SK-N-SH treated with all-trans-retinoic acid at 6 μM for 48 hours (cell line): ENCODE data around the gene SH2D3A.

Experiments
- ATAC-seq: fragments of 200-7000 bp; cut with Tn5 transposase; 3 replicates; pipeline ENCODE4 v1.9.1; 2020; ENCODE audit warnings: mild to moderate bottlenecking, moderate library complexity
- ARNTL ChIP-seq: fragments of 450-650 bp; formaldehyde crosslinking; IDR thresholded peaks from 2 replicates; pipeline ENCODE4 v1.5.0; 2020; ENCODE audit warnings: low read depth, mild to moderate bottlenecking, moderate library complexity, borderline replicate concordance
- BACH2 ChIP-seq: fragments of 250-450 bp; sonication (Bioruptor Pico); IDR thresholded peaks from 2 replicates; pipeline ENCODE4 v1.9.0; 2021; ENCODE audit warnings: mild to moderate bottlenecking, borderline replicate concordance
- CSDC2 ChIP-seq: fragments of 250-450 bp; sonication (Bioruptor Pico); IDR thresholded peaks from 2 replicates; pipeline ENCODE4 v1.5.0; 2020; ENCODE audit warnings: mild to moderate bottlenecking, moderate library complexity
- ESRRG ChIP-seq: fragments of 250-450 bp; sonication (Bioruptor Pico); IDR thresholded peaks from 2 replicates; pipeline ENCODE4 v1.6.1; 2021; ENCODE audit warnings: mild to moderate bottlenecking
- GLIS3 ChIP-seq: fragments of 250-450 bp; sonication (Bioruptor Pico); IDR thresholded peaks from 2 replicates; pipeline ENCODE4 v1.5.0; 2020; ENCODE audit warnings: mild to moderate bottlenecking, moderate library complexity
- ISL1 ChIP-seq: fragments of 250-450 bp; sonication (Bioruptor Pico); IDR thresholded peaks from 2 replicates; pipeline ENCODE4 v2.1.2; 2022; ENCODE audit warnings: mild to moderate bottlenecking, moderate library complexity
- OSR1 ChIP-seq: fragments of 250-450 bp; sonication (Bioruptor Pico); IDR thresholded peaks from 2 replicates; pipeline ENCODE4 v1.8.0; 2022; ENCODE audit warnings: moderate library complexity, mild to moderate bottlenecking, inconsistent platforms
- PPARA ChIP-seq: fragments of 250-450 bp; sonication (Bioruptor Pico); IDR thresholded peaks from 2 replicates; pipeline ENCODE4 v1.5.0; 2020; ENCODE audit warnings: mild to moderate bottlenecking, borderline replicate concordance
- RARB ChIP-seq: fragments of 250-450 bp; sonication (Bioruptor Pico); IDR thresholded peaks from 2 replicates; pipeline ENCODE4 v1.8.0; 2021; ENCODE audit warnings: mild to moderate bottlenecking, moderate library complexity
- SNAI2 ChIP-seq: fragments of 250-450 bp; sonication (Bioruptor Pico); IDR thresholded peaks from 2 replicates; pipeline ENCODE4 v1.5.0; 2020; ENCODE audit warnings: mild to moderate bottlenecking, moderate library complexity
- TCF4 ChIP-seq: fragments of 250-450 bp; sonication (Bioruptor Pico); IDR thresholded peaks from 2 replicates; pipeline ENCODE4 v1.8.0; 2021; ENCODE audit warnings: mild to moderate bottlenecking, moderate library complexity, borderline replicate concordance
- TOX ChIP-seq: fragments of 250-450 bp; sonication (Bioruptor Pico); IDR thresholded peaks from 2 replicates; pipeline ENCODE4 v1.8.0; 2021; ENCODE audit warnings: mild to moderate bottlenecking, moderate library complexity, borderline replicate concordance
- ZC3H10 ChIP-seq: fragments of 250-450 bp; sonication (Bioruptor Pico); IDR thresholded peaks from 2 replicates; pipeline ENCODE4 v1.5.1; 2021; ENCODE audit warnings: mild to moderate bottlenecking, moderate library complexity
- ZFP3 ChIP-seq: fragments of 250-450 bp; sonication (Bioruptor Pico); IDR thresholded peaks from 2 replicates; pipeline ENCODE4 v1.5.0; 2020; ENCODE audit warnings: mild to moderate bottlenecking, moderate library complexity
- ZFP30 ChIP-seq: fragments of 450-650 bp; formaldehyde crosslinking; IDR thresholded peaks from 2 replicates; pipeline ENCODE4 v1.5.0; 2022; ENCODE audit warnings: mild to moderate bottlenecking, moderate library complexity
- ZNF565 ChIP-seq: fragments of 450-650 bp; formaldehyde crosslinking; conservative IDR thresholded peaks from 2 replicates; pipeline ENCODE4 v1.5.0; 2020; ENCODE audit warnings: low read depth, mild to moderate bottlenecking, moderate library complexity
- ZNF70 ChIP-seq: fragments of 450-650 bp; formaldehyde crosslinking; IDR thresholded peaks from 2 replicates; pipeline ENCODE4 v1.5.0; 2020; ENCODE audit warnings: mild to moderate bottlenecking, moderate library complexity
- TF ChIP-seq, protein P1 (sequence below): fragments of 250-450 bp; sonication (Bioruptor Pico); IDR thresholded peaks from 2 replicates; pipeline ENCODE4 v1.5.1; 2020; ENCODE audit warnings: low read depth, mild to moderate bottlenecking, moderate library complexity
- TF ChIP-seq, protein P2 (sequence below): fragments of 250-450 bp; sonication (Bioruptor Pico); IDR thresholded peaks from 2 replicates; pipeline ENCODE4 v1.5.0; 2020; ENCODE audit warnings: mild to moderate bottlenecking, moderate library complexity
- TF ChIP-seq, protein P3 (sequence below): fragments of 250-450 bp; sonication (Bioruptor Pico); IDR thresholded peaks from 2 replicates; pipeline ENCODE4 v1.8.0; 2021; ENCODE audit warnings: low read depth, mild to moderate bottlenecking, moderate library complexity, borderline replicate concordance

Gene SH2D3A

DNA sequence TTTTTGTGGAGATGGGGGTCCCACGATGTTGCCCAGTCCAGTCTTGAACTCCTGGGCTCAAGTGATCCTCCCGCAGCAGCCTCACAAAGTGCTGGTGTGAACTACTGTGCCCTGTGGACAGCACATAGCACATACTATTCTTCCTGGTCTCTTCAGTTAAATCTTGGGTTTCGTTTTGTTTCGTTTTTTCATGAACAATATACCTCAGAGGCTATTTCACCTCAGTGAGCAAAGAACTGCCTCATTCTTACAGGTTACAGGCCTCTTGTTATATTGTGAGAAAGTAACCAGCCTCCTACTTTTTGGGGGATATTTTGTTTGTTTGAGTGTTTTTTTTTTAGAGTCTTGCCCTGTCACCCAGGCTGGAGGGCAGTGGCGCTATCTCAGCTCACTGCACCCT, 45.5 kb downstream of the SH2D3A start (continued):
- TF ChIP-seq, protein P1, sequence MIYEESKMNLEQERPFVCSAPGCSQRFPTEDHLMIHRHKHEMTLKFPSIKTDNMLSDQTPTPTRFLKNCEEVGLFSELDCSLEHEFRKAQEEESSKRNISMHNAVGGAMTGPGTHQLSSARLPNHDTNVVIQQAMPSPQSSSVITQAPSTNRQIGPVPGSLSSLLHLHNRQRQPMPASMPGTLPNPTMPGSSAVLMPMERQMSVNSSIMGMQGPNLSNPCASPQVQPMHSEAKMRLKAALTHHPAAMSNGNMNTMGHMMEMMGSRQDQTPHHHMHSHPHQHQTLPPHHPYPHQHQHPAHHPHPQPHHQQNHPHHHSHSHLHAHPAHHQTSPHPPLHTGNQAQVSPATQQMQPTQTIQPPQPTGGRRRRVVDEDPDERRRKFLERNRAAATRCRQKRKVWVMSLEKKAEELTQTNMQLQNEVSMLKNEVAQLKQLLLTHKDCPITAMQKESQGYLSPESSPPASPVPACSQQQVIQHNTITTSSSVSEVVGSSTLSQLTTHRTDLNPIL (CRISPR knock-in tag), result no peak
- no peak for TF ChIP-seq ARNTL (CRISPR knock-in tag)
- TF ChIP-seq BACH2 (CRISPR knock-in tag), result no peak
- TF ChIP-seq, all 23 proteins: peak for 0

DNA sequence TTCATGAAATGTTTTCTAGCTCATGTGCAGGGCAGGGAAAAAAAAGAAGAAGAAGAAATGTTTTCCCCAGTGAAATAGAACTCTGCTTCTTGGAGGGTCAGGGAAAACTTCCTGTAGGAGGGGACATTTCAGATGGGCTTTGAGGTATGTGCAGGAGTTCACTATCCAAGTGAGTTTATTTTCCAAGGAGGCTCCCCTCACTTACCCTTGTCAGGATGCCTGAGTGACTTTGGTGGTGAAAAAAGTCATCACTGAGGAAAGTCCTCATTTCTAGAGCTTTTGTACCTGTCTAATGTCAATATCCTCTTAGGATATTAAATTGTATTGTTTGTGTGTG, 46.1 kb downstream of the SH2D3A start:
- TF ChIP-seq ZNF565 (CRISPR knock-in tag) (no peak), SNAI2 (no peak), OSR1 (no peak), ZC3H10 (CRISPR knock-in tag) (no peak), ZFP3 (peak; percentile 98)
- ATAC-seq, result no peak

DNA sequence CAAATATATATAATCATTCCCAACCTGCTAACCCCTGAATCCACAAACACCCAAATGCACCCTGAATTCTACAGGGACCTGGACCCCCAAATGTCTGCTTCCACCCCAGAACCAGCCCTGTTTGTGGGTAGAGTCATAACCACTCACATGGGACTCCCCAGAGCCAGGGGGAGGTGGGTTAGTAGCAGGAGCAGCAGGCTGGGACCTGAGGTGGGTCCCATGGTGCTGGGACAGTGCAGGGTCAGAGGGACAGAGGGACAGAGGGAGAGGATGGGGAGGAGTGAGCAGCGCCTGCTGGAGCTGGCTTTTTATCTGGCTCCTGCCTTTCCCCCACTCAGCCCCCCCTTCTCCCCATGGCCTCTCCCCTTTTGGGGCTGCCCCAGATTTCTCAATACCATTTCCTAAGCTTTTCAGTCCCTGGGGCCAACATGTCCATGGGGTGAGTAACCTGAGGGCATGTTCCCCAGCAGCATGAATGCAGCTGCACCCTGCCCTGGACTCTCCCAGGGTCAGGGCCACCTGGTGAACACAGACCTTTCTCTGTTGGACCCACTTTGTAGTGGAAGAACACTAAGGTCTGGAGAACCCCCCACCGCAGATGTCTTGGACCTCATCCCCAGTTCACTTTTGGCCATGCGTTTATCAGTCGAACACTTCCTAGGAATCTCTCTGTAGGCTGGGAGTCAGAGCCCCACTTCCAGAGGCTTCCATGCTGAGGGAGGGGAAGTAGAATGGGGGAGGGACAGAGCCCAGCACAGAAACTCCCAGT, 46.7 kb downstream of the SH2D3A start, which contains the start of gene C3:
Gene C3 (minus strand): TSS at position 282 of the 769 bp plus-strand sequence. CDS start 61 bp downstream, at position 221.
- ATAC-seq, result no peak
- TF ChIP-seq CSDC2 (no peak), TCF4 (no peak), ZNF70 (no peak), BACH2 (CRISPR knock-in tag) (no peak), OSR1 (no peak), ARNTL (CRISPR knock-in tag) (no peak), RARB (CRISPR knock-in tag) (no peak), PPARA (CRISPR knock-in tag) (no peak), ISL1 (CRISPR knock-in tag) (no peak), ZNF565 (CRISPR knock-in tag) (no peak), ZC3H10 (CRISPR knock-in tag) (no peak), TOX (no peak)
- TF ChIP-seq, protein P1 (CRISPR knock-in tag), result no peak
- TF ChIP-seq, protein P2, sequence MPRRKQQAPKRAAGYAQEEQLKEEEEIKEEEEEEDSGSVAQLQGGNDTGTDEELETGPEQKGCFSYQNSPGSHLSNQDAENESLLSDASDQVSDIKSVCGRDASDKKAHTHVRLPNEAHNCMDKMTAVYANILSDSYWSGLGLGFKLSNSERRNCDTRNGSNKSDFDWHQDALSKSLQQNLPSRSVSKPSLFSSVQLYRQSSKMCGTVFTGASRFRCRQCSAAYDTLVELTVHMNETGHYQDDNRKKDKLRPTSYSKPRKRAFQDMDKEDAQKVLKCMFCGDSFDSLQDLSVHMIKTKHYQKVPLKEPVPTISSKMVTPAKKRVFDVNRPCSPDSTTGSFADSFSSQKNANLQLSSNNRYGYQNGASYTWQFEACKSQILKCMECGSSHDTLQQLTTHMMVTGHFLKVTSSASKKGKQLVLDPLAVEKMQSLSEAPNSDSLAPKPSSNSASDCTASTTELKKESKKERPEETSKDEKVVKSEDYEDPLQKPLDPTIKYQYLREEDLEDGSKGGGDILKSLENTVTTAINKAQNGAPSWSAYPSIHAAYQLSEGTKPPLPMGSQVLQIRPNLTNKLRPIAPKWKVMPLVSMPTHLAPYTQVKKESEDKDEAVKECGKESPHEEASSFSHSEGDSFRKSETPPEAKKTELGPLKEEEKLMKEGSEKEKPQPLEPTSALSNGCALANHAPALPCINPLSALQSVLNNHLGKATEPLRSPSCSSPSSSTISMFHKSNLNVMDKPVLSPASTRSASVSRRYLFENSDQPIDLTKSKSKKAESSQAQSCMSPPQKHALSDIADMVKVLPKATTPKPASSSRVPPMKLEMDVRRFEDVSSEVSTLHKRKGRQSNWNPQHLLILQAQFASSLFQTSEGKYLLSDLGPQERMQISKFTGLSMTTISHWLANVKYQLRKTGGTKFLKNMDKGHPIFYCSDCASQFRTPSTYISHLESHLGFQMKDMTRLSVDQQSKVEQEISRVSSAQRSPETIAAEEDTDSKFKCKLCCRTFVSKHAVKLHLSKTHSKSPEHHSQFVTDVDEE (CRISPR knock-in tag), result no peak

DNA sequence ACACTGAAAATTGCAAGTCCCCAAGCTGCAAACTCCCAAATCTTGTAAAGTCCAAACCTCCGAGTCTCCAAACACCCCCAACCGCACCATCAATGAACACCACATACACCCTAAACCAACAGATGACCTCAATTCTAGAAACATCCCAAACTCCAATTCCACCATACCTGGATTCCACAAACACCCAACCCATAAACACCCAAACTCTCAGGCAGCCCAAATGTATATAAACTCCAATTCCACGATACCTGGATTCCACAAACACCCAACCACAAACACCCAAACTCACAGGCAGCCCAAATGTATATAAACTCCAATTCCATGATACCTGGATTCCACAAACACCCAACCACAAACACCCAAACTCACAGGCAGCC, 47.3 kb downstream of the SH2D3A start:
- no peak for TF ChIP-seq ZFP30 (CRISPR knock-in tag)
- TF ChIP-seq, protein P3, sequence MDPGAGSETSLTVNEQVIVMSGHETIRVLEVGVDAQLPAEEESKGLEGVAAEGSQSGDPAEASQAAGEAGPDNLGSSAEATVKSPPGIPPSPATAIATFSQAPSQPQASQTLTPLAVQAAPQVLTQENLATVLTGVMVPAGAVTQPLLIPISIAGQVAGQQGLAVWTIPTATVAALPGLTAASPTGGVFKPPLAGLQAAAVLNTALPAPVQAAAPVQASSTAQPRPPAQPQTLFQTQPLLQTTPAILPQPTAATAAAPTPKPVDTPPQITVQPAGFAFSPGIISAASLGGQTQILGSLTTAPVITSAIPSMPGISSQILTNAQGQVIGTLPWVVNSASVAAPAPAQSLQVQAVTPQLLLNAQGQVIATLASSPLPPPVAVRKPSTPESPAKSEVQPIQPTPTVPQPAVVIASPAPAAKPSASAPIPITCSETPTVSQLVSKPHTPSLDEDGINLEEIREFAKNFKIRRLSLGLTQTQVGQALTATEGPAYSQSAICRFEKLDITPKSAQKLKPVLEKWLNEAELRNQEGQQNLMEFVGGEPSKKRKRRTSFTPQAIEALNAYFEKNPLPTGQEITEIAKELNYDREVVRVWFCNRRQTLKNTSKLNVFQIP (CRISPR knock-in tag), result no peak
- no peak for TF ChIP-seq ESRRG
- TF ChIP-seq BACH2 (CRISPR knock-in tag), result no peak
- no peak for TF ChIP-seq GLIS3 (CRISPR knock-in tag)
- TF ChIP-seq ARNTL (CRISPR knock-in tag), result no peak
- TF ChIP-seq, protein P1 (CRISPR knock-in tag), result no peak
- TF ChIP-seq, protein P2 (CRISPR knock-in tag), result no peak
- no peak for TF ChIP-seq ZNF565 (CRISPR knock-in tag)
- TF ChIP-seq SNAI2, result no peak
- ATAC-seq, result no peak
